HG03159 (cell line): ENCODE data around the gene VIPR1.

Experiments used
- ATAC-seq: cut with Tn5 transposase; IDR thresholded peaks from one replicate; pipeline ENCODE4 v1.9.1; 2021; ENCODE audit warnings: mild to moderate bottlenecking, moderate library complexity; ENCODE audit not compliant: unreplicated experiment

The VIPR1 gene

GRCh38 chr3:42509111-42509510, 6.7 kb downstream of the VIPR1 start:
- no peak for ATAC-seq

- ATAC-seq, result no peak
These were observed 7.9 kb downstream of the VIPR1 start for GRCh38 chr3:42510325-42510724.

- no peak for ATAC-seq
These were observed 8.8 kb downstream of the VIPR1 start for GRCh38 chr3:42511201-42511600.

GRCh38 chr3:42511736-42512135, 9.3 kb downstream of the VIPR1 start:
- no peak for ATAC-seq

GRCh38 chr3:42513121-42513520, 10.7 kb downstream of the VIPR1 start:
- no peak for ATAC-seq

GRCh38 chr3:42513521-42513920, 11.1 kb downstream of the VIPR1 start:
- ATAC-seq, result no peak

GRCh38 chr3:42514876-42515275, 12.4 kb downstream of the VIPR1 start:
- ATAC-seq, result no peak

GRCh38 chr3:42515391-42515916, 13.0 kb downstream of the VIPR1 start:
- ATAC-seq, result no peak

GRCh38 chr3:42515976-42516375, 13.5 kb downstream of the VIPR1 start:
- ATAC-seq, result no peak

GRCh38 chr3:42516443-42516842, 14.0 kb downstream of the VIPR1 start:
- ATAC-seq, result no peak

GRCh38 chr3:42517117-42517516, 14.7 kb downstream of the VIPR1 start:
- ATAC-seq, result no peak

- ATAC-seq, result no peak
These were observed 16.5 kb downstream of the VIPR1 start for GRCh38 chr3:42518800-42519567.

- ATAC-seq, result no peak
These were observed 17.1 kb downstream of the VIPR1 start for GRCh38 chr3:42519568-42519962.

- ATAC-seq, result no peak
These were observed 17.9 kb downstream of the VIPR1 start for GRCh38 chr3:42520336-42520735.

- no peak for ATAC-seq
These were observed 18.5 kb downstream of the VIPR1 start for GRCh38 chr3:42520906-42521305.

GRCh38 chr3:42524751-42525150, 22.3 kb downstream of the VIPR1 start:
- no peak for ATAC-seq

- ATAC-seq, result no peak
These were observed 22.8 kb downstream of the VIPR1 start for GRCh38 chr3:42525212-42525611.

- ATAC-seq, result no peak
These were observed 23.4 kb downstream of the VIPR1 start for GRCh38 chr3:42525736-42526345.

GRCh38 chr3:42526616-42527367, 24.3 kb downstream of the VIPR1 start:
- ATAC-seq, result no peak

- ATAC-seq, result no peak
These were observed 25.0 kb downstream of the VIPR1 start for GRCh38 chr3:42527368-42527917.

- no peak for ATAC-seq
These were observed 27.0 kb downstream of the VIPR1 start for GRCh38 chr3:42529468-42529867.
